Measurements from ENCODE around the gene ASTN2. TPM values are rescaled to one million over a fixed set of nuclear protein-coding genes. Genes with fewer than 3 reads are reported as not detected.
A peak's percentile ranks its signal among the peaks of the same experiment; 100 is the strongest.

Gene ASTN2
- total and polyA plus RNA-seq, 2 experiments from 2014 or later: 5.8 to 7.5 TPM

DNA sequence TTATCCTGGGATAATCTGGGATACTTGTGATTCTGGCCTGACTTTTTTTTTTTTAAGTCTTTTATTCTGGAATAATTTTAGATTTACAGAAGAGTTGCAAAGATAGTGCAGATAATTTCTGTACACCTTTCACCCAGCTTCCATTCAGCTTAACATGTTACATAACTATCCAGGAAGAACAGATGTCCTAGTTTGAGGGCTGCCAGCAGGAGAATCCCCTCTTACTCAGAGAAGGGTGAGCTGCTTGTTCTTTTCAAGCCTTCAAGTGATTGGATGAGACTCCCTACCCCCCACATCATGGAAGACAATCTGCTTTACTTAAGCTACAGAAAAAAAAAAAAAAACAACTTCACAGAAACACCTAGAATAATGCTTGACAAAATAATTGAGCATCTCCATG is 473.6 kb downstream of the ASTN2 start:
- H3K9me2 ChIP-seq (ENCODE audit: insufficient read depth): no peaks in the 10 kb centered on the region
- H3K9ac ChIP-seq: no peak overlapping the region
- H3K36me3 ChIP-seq (ENCODE audit: low read depth): no peaks in the 10 kb centered on the region
- H3K27me3 ChIP-seq (replicated peaks; ENCODE audit: insufficient read depth): no peaks in the 10 kb centered on the region
- DNase-seq: no peak
- no peaks in the 10 kb centered on the region for H3K9me3 ChIP-seq (ENCODE audit: low read depth)
- no peak overlapping the region for H3K27ac ChIP-seq
- no peak overlapping the region for H2AFZ ChIP-seq
- H4K20me1 ChIP-seq (ENCODE audit: insufficient read depth): no peaks in the 10 kb centered on the region
- no peaks in the 10 kb centered on the region for H3K4me1 ChIP-seq (ENCODE audit: insufficient read depth)
- no peaks in the 10 kb centered on the region for H3F3A ChIP-seq (ENCODE audit: insufficient read depth)
- in situ Hi-C loops (cut with MboI): no loop called here
- no peak for TF ChIP-seq EZH2phosphoT487 (IDR thresholded peaks at IDR 0.05; ENCODE audit: insufficient read depth, low read depth)
- TF ChIP-seq EZH2 (IDR thresholded peaks at IDR 0.05; ENCODE audit: insufficient read depth, poor library complexity, severe bottlenecking): no peak
- H3K4me2 ChIP-seq (ENCODE audit: unreplicated experiment): no peak overlapping the region
- H3K4me3 ChIP-seq: no peak overlapping the region
- no peaks in the 10 kb centered on the region for H3K79me2 ChIP-seq (ENCODE audit: insufficient read depth)

GRCh38 chr9:116940614-116941215 is 474.1 kb downstream of the ASTN2 start:
- Histone ChIP-seq H3K27me3 (replicated peaks; ENCODE audit: insufficient read depth) (no peaks in the 10 kb centered on the region), H4K20me1 (ENCODE audit: insufficient read depth) (no peaks in the 10 kb centered on the region), H3K4me1 (ENCODE audit: insufficient read depth) (no peaks in the 10 kb centered on the region), H3F3A (ENCODE audit: insufficient read depth) (no peaks in the 10 kb centered on the region), H3K9ac (no peak overlapping the region), H2AFZ (no peak overlapping the region), H3K79me2 (ENCODE audit: insufficient read depth) (no peaks in the 10 kb centered on the region), H3K9me2 (ENCODE audit: insufficient read depth) (no peaks in the 10 kb centered on the region), H3K27ac (no peak overlapping the region), H3K36me3 (ENCODE audit: low read depth) (no peaks in the 10 kb centered on the region), H3K4me2 (ENCODE audit: unreplicated experiment) (no peak overlapping the region), H3K4me3 (no peak overlapping the region), H3K9me3 (ENCODE audit: low read depth) (no peaks in the 10 kb centered on the region)
- no peak for DNase-seq
- WGBS, 2 experiments (ENCODE audit: low coverage in 1 of 2, low lambda C conversion rate in 2 of 2, missing lambda C conversion rate in 2 of 2): 80 to 86% methylated on average over 4 of the region's 4 CpGs
- no peak for TF ChIP-seq EZH2phosphoT487 (IDR thresholded peaks at IDR 0.05; ENCODE audit: insufficient read depth, low read depth)
- TF ChIP-seq EZH2 (IDR thresholded peaks at IDR 0.05; ENCODE audit: insufficient read depth, poor library complexity, severe bottlenecking): no peak
- in situ Hi-C loops (cut with MboI): no loop called here

- H3K4me1 ChIP-seq (ENCODE audit: insufficient read depth): no peaks in the 10 kb centered on the region
- H3K9ac ChIP-seq: no peak overlapping the region
- no peak for TF ChIP-seq EZH2 (IDR thresholded peaks at IDR 0.05; ENCODE audit: insufficient read depth, poor library complexity, severe bottlenecking)
- no peak for TF ChIP-seq EZH2phosphoT487 (IDR thresholded peaks at IDR 0.05; ENCODE audit: insufficient read depth, low read depth)
- H3K9me3 ChIP-seq (ENCODE audit: low read depth): no peaks in the 10 kb centered on the region
- in situ Hi-C loops (cut with MboI): no loop called here
- H2AFZ ChIP-seq: no peak overlapping the region
- WGBS, 2 experiments (ENCODE audit: low coverage in 1 of 2, low lambda C conversion rate in 2 of 2, missing lambda C conversion rate in 2 of 2): 62 to 83% methylated on average over 3 of the region's 3 CpGs
- no peaks in the 10 kb centered on the region for H3K79me2 ChIP-seq (ENCODE audit: insufficient read depth)
- no peaks in the 10 kb centered on the region for H4K20me1 ChIP-seq (ENCODE audit: insufficient read depth)
- no peak overlapping the region for H3K4me3 ChIP-seq
- H3F3A ChIP-seq (ENCODE audit: insufficient read depth): no peaks in the 10 kb centered on the region
- no peak overlapping the region for H3K27ac ChIP-seq
- no peaks in the 10 kb centered on the region for H3K36me3 ChIP-seq (ENCODE audit: low read depth)
- DNase-seq: no peak
- H3K4me2 ChIP-seq (ENCODE audit: unreplicated experiment): no peak overlapping the region
- H3K9me2 ChIP-seq (ENCODE audit: insufficient read depth): no peaks in the 10 kb centered on the region
- H3K27me3 ChIP-seq (replicated peaks; ENCODE audit: insufficient read depth): no peaks in the 10 kb centered on the region
Observed at GRCh38 chr9:116939614-116940013, 475.2 kb downstream of the ASTN2 start.

- no peak for DNase-seq
- 16 to 24% methylated on average over 1 of the region's 1 CpG for WGBS, 2 experiments (ENCODE audit: low coverage in 1 of 2, low lambda C conversion rate in 2 of 2, missing lambda C conversion rate in 2 of 2)
- H3K79me2 ChIP-seq (ENCODE audit: insufficient read depth): no peaks in the 10 kb centered on the region
Observed at GRCh38 chr9:116939161-116939560, 475.7 kb downstream of the ASTN2 start.

GRCh38 chr9:116937361-116937760 is 477.5 kb downstream of the ASTN2 start:
- no peak overlapping the region for H3K9ac ChIP-seq
- TF ChIP-seq EZH2phosphoT487 (IDR thresholded peaks at IDR 0.05; ENCODE audit: insufficient read depth, low read depth) (no peak), EZH2 (IDR thresholded peaks at IDR 0.05; ENCODE audit: insufficient read depth, poor library complexity, severe bottlenecking) (no peak)
- H3K4me3 ChIP-seq: no peak overlapping the region
- no peaks in the 10 kb centered on the region for H3K9me2 ChIP-seq (ENCODE audit: insufficient read depth)
- no peak overlapping the region for H3K27ac ChIP-seq
- DNase-seq: peak; percentile 9
- no peaks in the 10 kb centered on the region for H3K36me3 ChIP-seq (ENCODE audit: low read depth)
- no peak overlapping the region for H3K4me2 ChIP-seq (ENCODE audit: unreplicated experiment)
- in situ Hi-C loops (cut with MboI): no loop called here
- no peak overlapping the region for H2AFZ ChIP-seq
- H3K9me3 ChIP-seq (ENCODE audit: low read depth): no peaks in the 10 kb centered on the region
- H3K27me3 ChIP-seq (replicated peaks; ENCODE audit: insufficient read depth): no peaks in the 10 kb centered on the region
- H3K79me2 ChIP-seq (ENCODE audit: insufficient read depth): no peaks in the 10 kb centered on the region
- H4K20me1 ChIP-seq (ENCODE audit: insufficient read depth): no peaks in the 10 kb centered on the region
- H3F3A ChIP-seq (ENCODE audit: insufficient read depth): no peaks in the 10 kb centered on the region
- H3K4me1 ChIP-seq (ENCODE audit: insufficient read depth): no peaks in the 10 kb centered on the region

More at GRCh38 chr9:116939161-116939560, 475.7 kb downstream of the ASTN2 start:
- no peak overlapping the region for H3K27ac ChIP-seq
- no peak overlapping the region for H3K4me3 ChIP-seq
- no peak overlapping the region for H2AFZ ChIP-seq
- no peaks in the 10 kb centered on the region for H3K27me3 ChIP-seq (replicated peaks; ENCODE audit: insufficient read depth)
- no peak overlapping the region for H3K4me2 ChIP-seq (ENCODE audit: unreplicated experiment)
- TF ChIP-seq EZH2phosphoT487 (IDR thresholded peaks at IDR 0.05; ENCODE audit: insufficient read depth, low read depth): no peak
- no peak for TF ChIP-seq EZH2 (IDR thresholded peaks at IDR 0.05; ENCODE audit: insufficient read depth, poor library complexity, severe bottlenecking)
- H3K9ac ChIP-seq: no peak overlapping the region
- H3K36me3 ChIP-seq (ENCODE audit: low read depth): no peaks in the 10 kb centered on the region
- in situ Hi-C loops (cut with MboI): no loop called here
- no peaks in the 10 kb centered on the region for H3F3A ChIP-seq (ENCODE audit: insufficient read depth)
- H3K9me3 ChIP-seq (ENCODE audit: low read depth): no peaks in the 10 kb centered on the region
- no peaks in the 10 kb centered on the region for H4K20me1 ChIP-seq (ENCODE audit: insufficient read depth)
- no peaks in the 10 kb centered on the region for H3K4me1 ChIP-seq (ENCODE audit: insufficient read depth)
- H3K9me2 ChIP-seq (ENCODE audit: insufficient read depth): no peaks in the 10 kb centered on the region

All from GM23248 (cell line).